GM19328 (cell line): ENCODE results near the gene SLC1A5.

Source experiments
- ATAC-seq: cut with Tn5 transposase; IDR thresholded peaks from one replicate; pipeline ENCODE4 v1.9.1; 2021; ENCODE audit warnings: mild to moderate bottlenecking, moderate library complexity; ENCODE audit not compliant: unreplicated experiment

The SLC1A5 gene

GRCh38 chr19:46726551-46726950 lies 61.8 kb downstream of the SLC1A5 start:
- no peak for ATAC-seq

DNA sequence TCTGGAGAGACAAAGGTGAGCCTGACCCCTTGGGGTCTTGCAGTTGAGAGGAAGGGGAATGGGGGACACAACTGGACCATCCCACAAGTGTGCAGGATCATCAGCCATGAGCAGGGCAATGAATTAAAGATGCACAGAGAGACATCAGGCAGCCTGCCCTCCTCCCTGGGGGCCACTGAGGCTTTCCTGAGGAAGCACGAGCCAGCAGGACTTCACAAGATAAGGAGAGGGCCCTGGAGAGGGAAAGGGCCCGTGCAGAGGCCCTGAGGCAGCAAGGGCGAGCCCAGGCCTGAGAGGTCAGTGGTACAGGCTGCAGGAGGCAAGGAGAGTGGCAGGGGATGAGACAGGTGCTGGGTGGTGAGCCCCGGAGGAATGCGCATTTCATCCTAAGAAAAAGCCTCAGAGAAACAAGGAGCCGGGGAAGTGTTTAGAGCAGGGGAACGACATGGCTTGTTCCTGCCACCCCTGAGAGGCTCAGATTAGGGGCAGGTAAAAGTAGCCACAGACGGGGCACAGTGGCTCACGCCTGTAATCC lies 62.5 kb downstream of the SLC1A5 start:
- ATAC-seq, result no peak

- ATAC-seq, result no peak
These were observed 63.2 kb downstream of the SLC1A5 start for GRCh38 chr19:46725036-46725820.
